ENCODE data around the gene TMEM181.

- TF ChIP-seq CTCF (IDR thresholded peaks at IDR 0.05) (no peak), POLR2A (IDR thresholded peaks at IDR 0.05) (no peak)
Observed at GRCh38 chr6:158572653-158573541, 13.0 kb downstream of the TMEM181 start.
